GM12878 (cell line): ENCODE data around the gene CLPSL1. TPM values are rescaled to one million over a fixed set of nuclear protein-coding genes. Genes with fewer than 3 reads are reported as not detected.

Source experiments
- ATAC-seq: fragments of 200-7000 bp; cut with Tn5 transposase; 3 replicates; pipeline ENCODE4 v1.9.1; 2020; ENCODE audit warnings: mild to moderate bottlenecking, moderate library complexity
- BruUV-seq: library from RNA; stranded (reverse); fragments of 400-500 nt; replicated peaks from 2 replicates; lab custom pipeline; 2021; lab: Mats Ljungman, UMichigan
- CTCF ChIA-PET: fragments of 300-600 bp; sonication (Branson Sonifier 250); formaldehyde crosslinking; extraction: SDS; loops from one replicate; lab custom pipeline; 2021; ENCODE audit warnings: inconsistent platforms; lab: Yijun Ruan, JAX
- POLR2A ChIA-PET: fragments of 350-600 bp; formaldehyde crosslinking; extraction: SDS; loops from one replicate; lab custom pipeline; 2021; ENCODE audit warnings: inconsistent platforms; lab: Charles Lee
- RAD21 ChIA-PET: fragments of 300-600 bp; sonication (Branson Sonifier 250); formaldehyde crosslinking; loops from one replicate; lab custom pipeline; 2023; ENCODE audit warnings: antibody characterized with exemption; ENCODE audit not compliant: unreplicated experiment; lab: Charles Lee
- SMC1A ChIA-PET: fragments of 300-600 bp; sonication (Branson Sonifier 250); formaldehyde crosslinking; loops from one replicate; lab custom pipeline; 2023; ENCODE audit not compliant: unreplicated experiment, uncharacterized antibody; lab: Charles Lee
- DNase-seq: peaks from one replicate; pipeline ENCODE4 v3.0.0-alpha.2; 2011; ENCODE audit warnings: low read depth, low spot score
- FAIRE-seq: peaks from 3 replicates; lab custom pipeline; 2011; peaks lifted over from hg19 to GRCh38; lab: Jason Lieb, UNC
- H2AFZ ChIP-seq: 2 replicates; pipeline ENCODE4 v1.6.0; 2011; ENCODE audit warnings: low read depth, low read length, control low read depth; ENCODE audit not compliant: control insufficient read depth
- H3K27ac ChIP-seq: 2 replicates; pipeline ENCODE4 v1.5.1; 2011; ENCODE audit warnings: control low read depth; ENCODE audit not compliant: control insufficient read depth, insufficient read depth
- H3K27me3 ChIP-seq, 2 experiments: replicated peaks in 1 of 2; 2 replicates each; pipeline versions ENCODE4 v1.6.0 to v1.6.1; 2011; ENCODE audit warnings: low read length in 1 of 2; ENCODE audit not compliant: control insufficient read depth in 2 of 2, insufficient read depth in 2 of 2
- H3K36me3 ChIP-seq, 2 experiments: 2 replicates each; pipeline ENCODE4 v1.5.1; 2011; ENCODE audit warnings: low read length in 1 of 2; ENCODE audit not compliant: control insufficient read depth in 2 of 2, insufficient read depth in 2 of 2
- H3K4me1 ChIP-seq: 2 replicates; pipeline ENCODE4 v1.6.1; 2011; ENCODE audit warnings: mild to moderate bottlenecking, low read length, moderate library complexity, mixed read lengths; ENCODE audit not compliant: control insufficient read depth, insufficient read depth
- H3K4me2 ChIP-seq: 2 replicates; pipeline ENCODE4 v1.6.0; 2011; ENCODE audit warnings: control low read depth; ENCODE audit not compliant: control insufficient read depth, insufficient read depth
- H3K4me3 ChIP-seq: fragments of 200-600 bp; sonication (generic); 2 replicates; pipeline ENCODE4 v1.5.1; 2016
- H3K79me2 ChIP-seq: 2 replicates; pipeline ENCODE4 v1.6.0; 2011; ENCODE audit warnings: low read length; ENCODE audit not compliant: control insufficient read depth, insufficient read depth
- H3K9ac ChIP-seq: 2 replicates; pipeline ENCODE4 v1.8.0; 2011; ENCODE audit warnings: low read length, control low read depth, mixed read lengths; ENCODE audit not compliant: control insufficient read depth, insufficient read depth
- H3K9me3 ChIP-seq: replicated peaks from 3 replicates; pipeline ENCODE4 v1.5.1; 2011; ENCODE audit warnings: mild to moderate bottlenecking, low read length; ENCODE audit not compliant: control insufficient read depth, insufficient read depth
- H4K20me1 ChIP-seq: 2 replicates; pipeline ENCODE4 v1.6.0; 2011; ENCODE audit not compliant: control insufficient read depth, insufficient read depth
- CBX3 ChIP-seq: fragments of 200-600 bp; sonication (generic); IDR thresholded peaks from 2 replicates; pipeline ENCODE4 v1.6.1; 2016; ENCODE audit warnings: low read depth, borderline replicate concordance
- CUX1 ChIP-seq: IDR thresholded peaks from 2 replicates; pipeline ENCODE4 v1.6.1; 2012; ENCODE audit warnings: improper control_type of control experiment, low read depth, low read length; ENCODE audit not compliant: insufficient replicate concordance
- GABPA ChIP-seq: IDR thresholded peaks from 2 replicates; pipeline ENCODE4 v1.6.1; 2014; ENCODE audit warnings: antibody characterized with exemption, low read depth, mild to moderate bottlenecking, inconsistent platforms
- IKZF1 ChIP-seq: fragments of 450-650 bp; conservative IDR thresholded peaks from 2 replicates; pipeline ENCODE4 v1.6.1; 2017; ENCODE audit warnings: antibody characterized with exemption, mild to moderate bottlenecking
- MXI1 ChIP-seq: fragments of 150-350 bp; IDR thresholded peaks from 2 replicates; pipeline ENCODE4 v1.6.1; 2011; ENCODE audit warnings: low read depth, mild to moderate bottlenecking, inconsistent platforms, low read length, improper control_type of control experiment
- NR2F1 ChIP-seq: fragments of 450-650 bp; conservative IDR thresholded peaks from 2 replicates; pipeline ENCODE4 v1.6.1; 2017; ENCODE audit warnings: mild to moderate bottlenecking
- YBX1 ChIP-seq: fragments of 450-650 bp; IDR thresholded peaks from 2 replicates; pipeline ENCODE4 v1.6.1; 2016; ENCODE audit warnings: antibody characterized with exemption
- ZBTB33 ChIP-seq: fragments of 450-650 bp; IDR thresholded peaks from 2 replicates; pipeline ENCODE4 v1.6.1; 2017; ENCODE audit warnings: mild to moderate bottlenecking
- whole genome bisulfite sequencing: methylation state at CpG from one replicate; pipeline ENCODE4 v1.1.6; 2016; ENCODE audit warnings: low lambda C conversion rate; ENCODE audit not compliant: insufficient replicate concordance, insufficient coverage; ENCODE audit errors: missing lambda C conversion rate; 5-methylcytosine and 5-hydroxymethylcytosine counted together
- in situ Hi-C: fragments of 300-500 bp; cut with MboI; formaldehyde crosslinking; loops from 9 replicates; pipeline ENCODE4 v1.14.3; 2018; ENCODE audit warnings: mixed read lengths
- intact Hi-C: fragments of 100-400 bp; cut with micrococcal nuclease; formaldehyde crosslinking; loops from one replicate; pipeline ENCODE4 v1.14.2; 2022; ENCODE audit not compliant: unreplicated experiment
- polyA plus RNA-seq, 11 experiments: library from polyadenylated mRNA; depleted of rRNA in 4 of 11; unstranded in 6 of 11; stranded (reverse) in 5 of 11; fragments of >200 nt; fragmentation: Nextera tagmentation in 4 of 11; fragmentation: Illumina TruSeq in 1 of 11; extraction: Ambion mirVana in 4 of 11; extraction: Trizol in 1 of 11; gene quantifications; 1 replicate in 1 of 11; 2 replicates in 10 of 11; pipeline versions ENCODE4 v1.2.1 to v1.2.3, GENCODE V29; 2011 to 2016; ENCODE audit warnings: inconsistent platforms in 2 of 11, missing spikeins in 2 of 11, low read depth in 1 of 11
- total RNA-seq, 4 experiments: library from RNA; depleted of rRNA in 3 of 4; stranded (reverse); fragments of >200 nt in 3 of 4; fragmentation: Illumina TruSeq in 1 of 4; extraction: Trizol in 1 of 4; gene quantifications; 2 replicates each; pipeline versions ENCODE4 v1.2.1 to v1.2.3, GENCODE V29; 2013 to 2021

The CLPSL1 gene
- total and polyA plus RNA-seq, 10 of the 15 experiments (the other 5 are each of a cell fraction or from before 2014, with no cell fraction given), result not detected

- no peak for DNase-seq
- H4K20me1 ChIP-seq, result no peaks in the 10 kb centered on the region
- in situ Hi-C loops, result no loop called here
- H3K9ac ChIP-seq, result no peak overlapping the region
- intact Hi-C loops, result no loop called here
- ATAC-seq, result no peak
- no peaks in the 10 kb centered on the region for H3K4me1 ChIP-seq
- no peaks in the 10 kb centered on the region for H3K36me3 ChIP-seq
- no peaks in the 10 kb centered on the region; a peak in 1 of 4 replicates for H3K27me3 ChIP-seq
- no peak overlapping the region for H3K4me2 ChIP-seq
- H2AFZ ChIP-seq, result no peak overlapping the region
- no TSS peak for BruUV-seq
- CTCF ChIA-PET, result no interaction called here
- RAD21 ChIA-PET, result no interaction called here
- no peak overlapping the region for H3K4me3 ChIP-seq
- no peak for FAIRE-seq
- TF ChIP-seq ZBTB33, result no peak
- no peak for TF ChIP-seq NR2F1
- TF ChIP-seq MXI1, result no peak
- TF ChIP-seq CUX1, result no peak
- TF ChIP-seq CBX3, result no peak
- TF ChIP-seq GABPA, result no peak
- no peak for TF ChIP-seq YBX1
- no peak for TF ChIP-seq IKZF1
- SMC1A ChIA-PET, result no interaction called here
- no peaks in the 10 kb centered on the region for H3K79me2 ChIP-seq
- no peaks in the 10 kb centered on the region for H3K9me3 ChIP-seq
- POLR2A ChIA-PET, result no interaction called here
- WGBS, result 86% methylated on average over 10 of the region's 10 CpGs
- no peak overlapping the region for H3K27ac ChIP-seq
Observed at GRCh38 chr6:35777356-35778102, 3.3 kb upstream of the CLPSL1 start.
